ENCODE results near the gene CFAP97D1. TPM values are rescaled to one million over a fixed set of nuclear protein-coding genes. Genes with fewer than 3 reads are reported as not detected.

The CFAP97D1 gene
- total RNA-seq = under 0.01 TPM in 1 of 2 replicates, not detected in the other

GRCh38 chr17:43780135-43780534, at the start of gene CFAP97D1:
Gene CFAP97D1 (plus strand): TSS chr17:43780435. CDS start chr17:43780463, 28 bp downstream.

GRCh38 chr17:43758497-43759174, 21.6 kb upstream of the CFAP97D1 start, which contains the start of gene SOST:
Gene SOST (minus strand): TSS chr17:43758791. CDS start chr17:43758741, 50 bp downstream.

GRCh38 chr17:43778337-43779144, 1.7 kb upstream of the CFAP97D1 start, which contains the start of gene DUSP3:
Gene DUSP3 (minus strand): TSS chr17:43778977. CDS start chr17:43778924, 53 bp downstream.

GRCh38 chr17:43832976-43833829, 53.0 kb downstream of the CFAP97D1 start, which contains the start of gene MPP3:
Gene MPP3 (minus strand): TSS chr17:43833146. CDS start chr17:43831906, 1,240 bp downstream.

Other genes with a start within 250 kb of the CFAP97D1 start
- 1.8 and 2.1 TPM in 2 replicates for gene ETV4, start 234.1 kb upstream of the CFAP97D1 start, total RNA-seq
- gene MEOX1, start 118.5 kb upstream of the CFAP97D1 start, total RNA-seq = 10.7 and 23.4 TPM in 2 replicates
- gene SOST, start 21.6 kb upstream of the CFAP97D1 start, total RNA-seq = not detected in 2 replicates
- 35.8 and 90.5 TPM in 2 replicates for gene DUSP3, start 1.5 kb upstream of the CFAP97D1 start, total RNA-seq
- gene MPP3, start 52.7 kb downstream of the CFAP97D1 start, total RNA-seq = 3.4 and 6.3 TPM in 2 replicates
- gene CD300LG, start 66.7 kb downstream of the CFAP97D1 start, total RNA-seq = under 0.01 TPM in 2 replicates
- gene MPP2, start 127.1 kb downstream of the CFAP97D1 start, total RNA-seq = 0.16 and 1.1 TPM in 2 replicates
- gene PPY, start 162.0 kb downstream of the CFAP97D1 start, total RNA-seq = not detected in 2 replicates
- gene PYY, start 173.5 kb downstream of the CFAP97D1 start, total RNA-seq = not detected in 2 replicates
- 2.0 and 5.3 TPM in 2 replicates for gene NAGS, start 224.2 kb downstream of the CFAP97D1 start, total RNA-seq
- 78.7 and 83.5 TPM in 2 replicates for gene TMEM101, start 234.5 kb downstream of the CFAP97D1 start, total RNA-seq